MM.1S (cell line): ENCODE results near the gene SHC4.

Source experiments
- CTCF ChIP-seq: fragments of 300-600 bp; sonication (generic); IDR thresholded peaks from 2 replicates; pipeline ENCODE4 v1.5.1; 2016; ENCODE audit warnings: antibody characterized with exemption, low read length, mixed read lengths
- EZH2 ChIP-seq: fragments of 300-600 bp; sonication (generic); optimal IDR thresholded peaks from 2 replicates; pipeline ENCODE3; 2017; ENCODE audit warnings: low read depth, mild to moderate bottlenecking, antibody characterized with exemption, low read length, mixed read lengths
- EZH2phosphoT487 ChIP-seq: fragments of 300-600 bp; sonication (generic); IDR thresholded peaks from 2 replicates; pipeline ENCODE4 v1.6.1; 2018; ENCODE audit warnings: antibody characterized with exemption, low read length

- TF ChIP-seq CTCF (no peak), EZH2 (no peak), EZH2phosphoT487 (no peak)
These were observed 135.2 kb downstream of the SHC4 start for GRCh38 chr15:48828471-48828870.
